ENCODE data around the gene ZNF324. TPM values are rescaled to one million over a fixed set of nuclear protein-coding genes. Genes with fewer than 3 reads are reported as not detected.

Gene ZNF324
- total and polyA plus RNA-seq, 2 of the 4 experiments (the other 2 are of a cell fraction): 6.0 to 6.6 TPM

- TF ChIP-seq, protein P1, sequence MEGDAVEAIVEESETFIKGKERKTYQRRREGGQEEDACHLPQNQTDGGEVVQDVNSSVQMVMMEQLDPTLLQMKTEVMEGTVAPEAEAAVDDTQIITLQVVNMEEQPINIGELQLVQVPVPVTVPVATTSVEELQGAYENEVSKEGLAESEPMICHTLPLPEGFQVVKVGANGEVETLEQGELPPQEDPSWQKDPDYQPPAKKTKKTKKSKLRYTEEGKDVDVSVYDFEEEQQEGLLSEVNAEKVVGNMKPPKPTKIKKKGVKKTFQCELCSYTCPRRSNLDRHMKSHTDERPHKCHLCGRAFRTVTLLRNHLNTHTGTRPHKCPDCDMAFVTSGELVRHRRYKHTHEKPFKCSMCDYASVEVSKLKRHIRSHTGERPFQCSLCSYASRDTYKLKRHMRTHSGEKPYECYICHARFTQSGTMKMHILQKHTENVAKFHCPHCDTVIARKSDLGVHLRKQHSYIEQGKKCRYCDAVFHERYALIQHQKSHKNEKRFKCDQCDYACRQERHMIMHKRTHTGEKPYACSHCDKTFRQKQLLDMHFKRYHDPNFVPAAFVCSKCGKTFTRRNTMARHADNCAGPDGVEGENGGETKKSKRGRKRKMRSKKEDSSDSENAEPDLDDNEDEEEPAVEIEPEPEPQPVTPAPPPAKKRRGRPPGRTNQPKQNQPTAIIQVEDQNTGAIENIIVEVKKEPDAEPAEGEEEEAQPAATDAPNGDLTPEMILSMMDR (conservative IDR thresholded peaks at IDR 0.05; ENCODE audit: low read depth, low read length): peak; percentile 34
- TF ChIP-seq NFE2L2 (IDR thresholded peaks at IDR 0.05; ENCODE audit: low read depth, low read length) (no peak), RCOR1 (IDR thresholded peaks at IDR 0.05; ENCODE audit: insufficient replicate concordance, low read length) (no peak)
These were observed 32.4 kb downstream of the ZNF324 start (continued) for GRCh38 chr19:58499021-58499927.
